GM10248 (cell line): ENCODE results near the gene ABCC10.

Source experiments
- CTCF ChIA-PET: fragments of 300-600 bp; sonication (Branson Sonifier 250); formaldehyde crosslinking; extraction: SDS; loops from one replicate; lab custom pipeline; 2021; ENCODE audit warnings: antibody characterized with exemption; lab: Yijun Ruan, JAX
- POLR2A ChIA-PET: fragments of 350-650 bp; sonication (Branson Sonifier 250); formaldehyde crosslinking; extraction: SDS; loops from one replicate; lab custom pipeline; 2020; ENCODE audit warnings: antibody characterized with exemption; lab: Yijun Ruan, JAX
- DNase-seq: peaks from one replicate; pipeline ENCODE4 v3.0.0; 2012; ENCODE audit errors: extremely low spot score
- TF ChIP-seq, protein P1 (sequence below): IDR thresholded peaks from 2 replicates; pipeline ENCODE4 v1.5.1; 2012; ENCODE audit warnings: mild to moderate bottlenecking, low read depth; ENCODE audit errors: extremely low read depth, missing control alignments, control extremely low read depth

ABCC10 gene

DNA sequence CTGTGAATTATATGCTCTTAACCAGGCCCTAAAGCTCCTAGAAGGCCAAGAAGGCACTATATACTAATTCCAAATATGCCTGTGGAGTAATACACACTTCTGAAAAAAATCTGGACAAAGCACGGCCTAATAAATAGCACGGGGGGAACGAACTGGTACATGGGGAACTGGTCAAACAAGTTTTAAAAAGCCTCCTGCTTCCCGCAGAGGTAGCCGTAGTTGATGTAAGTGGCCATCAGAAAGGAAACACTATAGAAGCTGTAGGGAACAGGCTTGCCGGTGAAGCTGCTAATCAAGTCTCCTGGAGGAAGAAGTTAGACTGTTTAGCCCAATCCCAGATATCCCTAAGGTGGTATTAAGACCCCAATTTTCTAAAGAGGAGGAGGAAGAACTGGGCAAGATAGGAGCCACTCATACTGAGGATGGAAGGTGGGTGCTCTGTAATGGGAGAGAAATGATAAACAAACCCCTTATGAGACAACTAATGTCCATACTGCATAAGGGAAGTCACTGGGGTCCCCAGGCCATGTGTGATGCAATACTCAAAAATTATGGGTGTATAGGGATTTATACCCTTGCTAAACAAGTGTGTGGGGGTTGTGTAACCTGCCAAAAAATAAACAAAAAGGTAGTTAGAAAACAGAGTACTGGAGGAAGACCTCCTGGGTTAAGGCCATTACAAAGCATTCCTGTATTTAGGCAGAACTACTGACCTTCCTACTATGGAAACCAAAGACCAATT, 30.8 kb upstream of the ABCC10 start:
- ChIA-PET CTCF (interaction anchor here (1.2 to 3.1 kb wide), 7 partner anchors 12 to 131 kb away, joined by 3 to 19 read pairs (median 6); no protein-coding TSS in a partner anchor), POLR2A (no interaction called here)
- TF ChIP-seq, protein P1, sequence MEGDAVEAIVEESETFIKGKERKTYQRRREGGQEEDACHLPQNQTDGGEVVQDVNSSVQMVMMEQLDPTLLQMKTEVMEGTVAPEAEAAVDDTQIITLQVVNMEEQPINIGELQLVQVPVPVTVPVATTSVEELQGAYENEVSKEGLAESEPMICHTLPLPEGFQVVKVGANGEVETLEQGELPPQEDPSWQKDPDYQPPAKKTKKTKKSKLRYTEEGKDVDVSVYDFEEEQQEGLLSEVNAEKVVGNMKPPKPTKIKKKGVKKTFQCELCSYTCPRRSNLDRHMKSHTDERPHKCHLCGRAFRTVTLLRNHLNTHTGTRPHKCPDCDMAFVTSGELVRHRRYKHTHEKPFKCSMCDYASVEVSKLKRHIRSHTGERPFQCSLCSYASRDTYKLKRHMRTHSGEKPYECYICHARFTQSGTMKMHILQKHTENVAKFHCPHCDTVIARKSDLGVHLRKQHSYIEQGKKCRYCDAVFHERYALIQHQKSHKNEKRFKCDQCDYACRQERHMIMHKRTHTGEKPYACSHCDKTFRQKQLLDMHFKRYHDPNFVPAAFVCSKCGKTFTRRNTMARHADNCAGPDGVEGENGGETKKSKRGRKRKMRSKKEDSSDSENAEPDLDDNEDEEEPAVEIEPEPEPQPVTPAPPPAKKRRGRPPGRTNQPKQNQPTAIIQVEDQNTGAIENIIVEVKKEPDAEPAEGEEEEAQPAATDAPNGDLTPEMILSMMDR, result no peak
- DNase-seq, result no peak

DNA sequence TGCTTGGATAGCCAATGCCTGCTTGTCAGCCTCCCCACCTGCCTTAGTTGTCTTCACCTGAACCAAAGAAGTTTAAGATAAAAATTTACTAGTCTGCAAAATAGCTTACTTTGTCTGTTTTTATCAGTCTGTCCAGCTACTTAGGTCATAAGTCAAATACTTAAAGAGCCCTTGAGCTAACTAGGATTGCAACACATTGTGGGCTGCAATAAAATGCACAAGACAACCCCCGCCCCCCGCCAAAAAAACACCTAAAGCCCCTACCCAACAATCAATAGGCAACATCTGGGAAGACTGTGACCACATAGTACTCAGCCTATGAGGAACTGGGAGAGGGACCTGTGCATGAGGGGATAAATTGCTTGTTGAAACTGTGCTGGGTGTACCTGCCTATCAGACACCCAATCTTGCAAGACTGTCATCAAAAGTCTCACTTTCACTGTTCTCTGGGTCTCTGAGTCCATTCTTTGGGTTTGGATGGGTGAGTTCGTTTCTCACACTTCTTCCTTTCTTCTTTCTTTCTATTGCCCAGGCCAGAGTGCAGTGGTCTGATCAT, 27.3 kb upstream of the ABCC10 start:
- ChIA-PET POLR2A (no interaction called here), CTCF (interaction anchor here (2.4 to 3.1 kb wide), 2 partner anchors 15 to 33 kb away, joined by 4 to 19 read pairs; no protein-coding TSS in a partner anchor)
- DNase-seq, result no peak
- TF ChIP-seq, protein P1, result no peak

DNA sequence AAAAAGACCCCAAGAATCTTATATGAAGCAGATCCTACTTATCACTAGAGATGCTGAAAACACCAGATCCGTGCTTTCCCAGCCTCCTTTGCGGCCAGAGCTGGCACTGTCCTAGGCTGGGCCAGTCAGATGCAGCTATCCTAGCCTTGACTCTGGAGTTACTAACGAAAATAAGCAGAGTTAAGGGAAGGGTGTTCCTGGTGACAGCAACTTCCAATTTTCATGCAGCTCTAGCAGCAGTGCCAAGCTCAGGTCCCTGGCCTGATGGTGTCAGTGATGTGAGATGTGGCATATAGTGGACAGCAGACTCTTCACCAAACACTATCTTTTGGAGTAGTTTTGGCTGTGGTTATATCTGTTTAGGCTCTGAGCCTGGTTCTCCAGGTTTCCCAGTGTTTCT, 25.6 kb upstream of the ABCC10 start:
- ChIA-PET POLR2A (no interaction called here), CTCF (interaction anchor here (1.4 kb wide), 1 partner anchor 138 kb away, joined by 3 read pairs; no protein-coding TSS in a partner anchor)
- no peak for DNase-seq
- TF ChIP-seq, protein P1, result no peak

DNA sequence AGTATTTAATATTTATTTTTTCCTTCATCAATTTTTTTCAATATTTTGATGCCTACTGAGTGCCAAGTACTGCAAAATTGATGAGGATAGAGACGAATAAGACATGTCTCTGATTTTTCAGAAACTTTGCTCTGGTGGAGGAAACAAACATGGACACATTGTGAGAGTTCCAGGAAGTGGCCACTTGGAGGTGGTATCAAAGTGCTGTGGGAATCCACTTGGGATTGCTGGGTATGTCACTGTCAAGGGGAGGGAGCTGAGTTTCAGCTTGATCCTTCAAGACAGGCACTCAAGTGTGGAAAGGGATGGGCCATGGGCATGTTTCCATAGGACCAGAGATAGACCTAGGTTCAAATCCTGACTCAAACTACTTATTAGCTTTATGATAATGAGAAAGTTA, 24.5 kb upstream of the ABCC10 start:
- no peak for DNase-seq
- TF ChIP-seq, protein P1, result no peak
- POLR2A ChIA-PET, result no interaction called here
- CTCF ChIA-PET, result interaction anchor here (0.7 kb wide), 1 partner anchor 291 kb away, joined by 3 read pairs; no protein-coding TSS in a partner anchor

DNA sequence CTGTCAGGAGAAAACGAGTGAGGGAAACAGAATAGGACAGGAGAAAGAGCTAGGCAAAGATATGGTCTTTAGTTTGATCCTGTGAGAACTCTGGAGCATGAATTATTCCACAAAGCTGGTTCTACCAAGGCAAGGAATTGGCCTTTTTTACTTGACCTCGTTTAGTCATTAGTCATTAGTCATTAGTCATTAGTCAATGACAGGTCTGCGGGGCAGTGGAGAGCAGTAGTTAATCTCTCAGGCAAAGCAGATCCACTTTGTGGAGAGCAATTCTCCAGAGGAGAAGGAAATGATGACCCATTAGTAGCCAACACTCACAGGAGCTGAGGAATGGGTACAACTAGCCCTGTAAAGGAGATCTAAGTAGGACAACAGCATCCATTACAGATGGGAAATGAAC, 22.0 kb upstream of the ABCC10 start:
- CTCF ChIA-PET, result no interaction called here
- POLR2A ChIA-PET, result no interaction called here
- DNase-seq, result no peak
- TF ChIP-seq, protein P1, result no peak

DNA sequence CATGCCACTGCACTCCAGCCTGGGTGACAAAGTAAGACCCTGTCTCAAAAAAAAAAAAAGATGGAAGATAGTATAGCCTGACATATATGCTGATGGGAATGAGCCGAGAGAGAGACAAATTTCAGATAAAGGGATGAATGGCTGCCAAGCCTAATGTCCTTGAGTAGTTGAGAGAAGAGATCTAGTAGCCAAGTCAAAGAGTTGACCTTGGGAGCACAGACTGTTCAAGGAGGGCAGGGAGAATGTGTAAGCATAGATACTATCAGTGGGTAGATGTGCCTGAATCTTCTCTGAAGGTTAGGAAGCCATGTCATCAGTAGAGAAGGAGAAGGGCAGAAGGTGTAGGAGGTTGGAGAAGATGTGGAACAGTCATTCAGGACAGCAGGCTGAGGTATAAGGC, 20.0 kb upstream of the ABCC10 start:
- DNase-seq, result no peak
- POLR2A ChIA-PET, result no interaction called here
- CTCF ChIA-PET, result no interaction called here
- TF ChIP-seq, protein P1, result no peak
